ENCODE measurements around the gene RMI1.

The RMI1 gene

GRCh38 chr9:83962165-83962564, 18.4 kb upstream of the RMI1 start:
- no peak overlapping the region for H3K18ac ChIP-seq (ENCODE audit: low read length)
- peaks cover 3 to 4% of the 10 kb centered on the region in 2 experiments for H3K36me3 ChIP-seq (ENCODE audit: control insufficient read depth in 1 of 2, insufficient read depth in 2 of 2, low read length in 2 of 2)
- no peaks in the 10 kb centered on the region for H3K79me1 ChIP-seq (ENCODE audit: low read length)
- H3K4ac ChIP-seq (ENCODE audit: low read depth, low read length) = no peak overlapping the region
- no CpG with 5 or more reads among the region's 3 CpGs for WGBS (ENCODE audit: extremely low coverage, insufficient coverage, insufficient read length)
- DNase-seq = peak; percentile 53 to 82
- no peak overlapping the region for H3K9ac ChIP-seq (ENCODE audit: low read length)
- no peaks in the 10 kb centered on the region for H3K79me2 ChIP-seq (ENCODE audit: control insufficient read depth, insufficient read depth, low read length, poor library complexity)
- no peak overlapping the region for H2BK5ac ChIP-seq (ENCODE audit: low read depth, low read length, poor library complexity)
- no peak overlapping the region for H4K12ac ChIP-seq (ENCODE audit: low read depth, low read length)
- H3K4me3 ChIP-seq (ENCODE audit: low read depth, low read length) = no peak overlapping the region
- H2AK5ac ChIP-seq (ENCODE audit: low read length) = no peak overlapping the region
- no peak overlapping the region for H2BK12ac ChIP-seq (ENCODE audit: low read length)
- no peak overlapping the region for H2AFZ ChIP-seq (ENCODE audit: insufficient read depth, low read length, poor library complexity)
- H3K4me1 ChIP-seq (ENCODE audit: control insufficient read depth in 1 of 2, insufficient read depth in 2 of 2, low read length in 2 of 2) = peaks cover 3% of the 10 kb centered on the region in 2 experiments
- H4K91ac ChIP-seq (ENCODE audit: low read depth, low read length) = no peak overlapping the region
- H3K23ac ChIP-seq (ENCODE audit: low read length) = no peak overlapping the region
- H3K9me3 ChIP-seq (ENCODE audit: insufficient read depth, low read depth, low read length) = peaks cover 1% of the 10 kb centered on the region
- no peak overlapping the region for H3K14ac ChIP-seq (ENCODE audit: low read length)
- H4K8ac ChIP-seq (ENCODE audit: low read depth, low read length) = no peak overlapping the region
- H2BK120ac ChIP-seq (ENCODE audit: insufficient read depth, low read length, poor library complexity) = no peak overlapping the region
- H3K27me3 ChIP-seq (ENCODE audit: insufficient read depth, low read length) = no peaks in the 10 kb centered on the region
- no peak overlapping the region for H3K4me2 ChIP-seq (ENCODE audit: low read length)
- H3K27ac ChIP-seq (ENCODE audit: low read depth, low read length) = no peak overlapping the region

GRCh38 chr9:83964973-83965349, 15.6 kb upstream of the RMI1 start:
- Histone ChIP-seq H4K91ac (ENCODE audit: low read depth, low read length) (no peak overlapping the region), H3K4me1 (ENCODE audit: control insufficient read depth in 1 of 2, insufficient read depth in 2 of 2, low read length in 2 of 2) (peaks cover 3% of the 10 kb centered on the region in 2 experiments), H3K9ac (ENCODE audit: low read length) (no peak overlapping the region), H3K79me1 (ENCODE audit: low read length) (no peaks in the 10 kb centered on the region), H3K4ac (ENCODE audit: low read depth, low read length) (no peak overlapping the region), H2BK5ac (ENCODE audit: low read depth, low read length, poor library complexity) (no peak overlapping the region), H4K12ac (ENCODE audit: low read depth, low read length) (no peak overlapping the region), H3K9me3 (ENCODE audit: insufficient read depth, low read depth, low read length) (no peaks in the 10 kb centered on the region), H3K18ac (ENCODE audit: low read length) (no peak overlapping the region), H2AFZ (ENCODE audit: insufficient read depth, low read length, poor library complexity) (no peak overlapping the region), H2AK5ac (ENCODE audit: low read length) (no peak overlapping the region), H3K14ac (ENCODE audit: low read length) (no peak overlapping the region), H3K4me3 (ENCODE audit: low read depth, low read length) (no peak overlapping the region), H3K27me3 (ENCODE audit: insufficient read depth, low read length) (no peaks in the 10 kb centered on the region), H3K36me3 (ENCODE audit: control insufficient read depth in 1 of 2, insufficient read depth in 2 of 2, low read length in 2 of 2) (peaks cover 3 to 11% of the 10 kb centered on the region in 2 experiments), H2BK120ac (ENCODE audit: insufficient read depth, low read length, poor library complexity) (no peak overlapping the region), H3K79me2 (ENCODE audit: control insufficient read depth, insufficient read depth, low read length, poor library complexity) (no peaks in the 10 kb centered on the region), H2BK12ac (ENCODE audit: low read length) (no peak overlapping the region), H4K8ac (ENCODE audit: low read depth, low read length) (no peak overlapping the region), H3K27ac (ENCODE audit: low read depth, low read length) (no peak overlapping the region), H3K23ac (ENCODE audit: low read length) (no peak overlapping the region), H3K4me2 (ENCODE audit: low read length) (no peak overlapping the region)
- no CpG with 5 or more reads among the region's 2 CpGs for WGBS (ENCODE audit: extremely low coverage, insufficient coverage, insufficient read length)
- no peak for DNase-seq

GRCh38 chr9:83965350-83966208, 15.0 kb upstream of the RMI1 start:
- no peak overlapping the region for H3K4me3 ChIP-seq (ENCODE audit: low read depth, low read length)

GRCh38 chr9:83966209-83966582, 14.4 kb upstream of the RMI1 start:
- H2BK120ac ChIP-seq (ENCODE audit: insufficient read depth, low read length, poor library complexity) = no peak overlapping the region
- no peak overlapping the region for H4K91ac ChIP-seq (ENCODE audit: low read depth, low read length)
- WGBS (ENCODE audit: extremely low coverage, insufficient coverage, insufficient read length) = no CpG with 5 or more reads among the region's 8 CpGs
- no peaks in the 10 kb centered on the region for H3K79me2 ChIP-seq (ENCODE audit: control insufficient read depth, insufficient read depth, low read length, poor library complexity)
- H2AFZ ChIP-seq (ENCODE audit: insufficient read depth, low read length, poor library complexity) = no peak overlapping the region
- H3K4ac ChIP-seq (ENCODE audit: low read depth, low read length) = no peak overlapping the region
- peaks cover 3% of the 10 kb centered on the region in 2 experiments for H3K4me1 ChIP-seq (ENCODE audit: control insufficient read depth in 1 of 2, insufficient read depth in 2 of 2, low read length in 2 of 2)
- no peak overlapping the region for H4K12ac ChIP-seq (ENCODE audit: low read depth, low read length)
- H3K18ac ChIP-seq (ENCODE audit: low read length) = no peak overlapping the region
- H3K79me1 ChIP-seq (ENCODE audit: low read length) = no peaks in the 10 kb centered on the region
- H3K27ac ChIP-seq (ENCODE audit: low read depth, low read length) = no peak overlapping the region
- H3K4me3 ChIP-seq (ENCODE audit: low read depth, low read length) = no peak overlapping the region
- no peak overlapping the region for H2AK5ac ChIP-seq (ENCODE audit: low read length)
- no peak overlapping the region for H3K9ac ChIP-seq (ENCODE audit: low read length)
- H3K9me3 ChIP-seq (ENCODE audit: insufficient read depth, low read depth, low read length) = no peaks in the 10 kb centered on the region
- H2BK5ac ChIP-seq (ENCODE audit: low read depth, low read length, poor library complexity) = no peak overlapping the region
- no peak overlapping the region for H4K8ac ChIP-seq (ENCODE audit: low read depth, low read length)
- no peak for DNase-seq
- H3K27me3 ChIP-seq (ENCODE audit: insufficient read depth, low read length) = no peaks in the 10 kb centered on the region
- H3K14ac ChIP-seq (ENCODE audit: low read length) = no peak overlapping the region
- H3K36me3 ChIP-seq (ENCODE audit: control insufficient read depth in 1 of 2, insufficient read depth in 2 of 2, low read length in 2 of 2) = peaks cover 3 to 18% of the 10 kb centered on the region in 2 experiments
- H2BK12ac ChIP-seq (ENCODE audit: low read length) = no peak overlapping the region
- H3K23ac ChIP-seq (ENCODE audit: low read length) = no peak overlapping the region
- H3K4me2 ChIP-seq (ENCODE audit: low read length) = no peak overlapping the region

More at GRCh38 chr9:83965350-83966208, 15.0 kb upstream of the RMI1 start:
- peaks cover 3% of the 10 kb centered on the region in 2 experiments for H3K4me1 ChIP-seq (ENCODE audit: control insufficient read depth in 1 of 2, insufficient read depth in 2 of 2, low read length in 2 of 2)
- no peaks in the 10 kb centered on the region for H3K79me1 ChIP-seq (ENCODE audit: low read length)
- H2BK5ac ChIP-seq (ENCODE audit: low read depth, low read length, poor library complexity) = no peak overlapping the region
- H3K18ac ChIP-seq (ENCODE audit: low read length) = no peak overlapping the region
- no CpG with 5 or more reads among the region's 11 CpGs for WGBS (ENCODE audit: extremely low coverage, insufficient coverage, insufficient read length)
- H2BK12ac ChIP-seq (ENCODE audit: low read length) = no peak overlapping the region
- H3K4ac ChIP-seq (ENCODE audit: low read depth, low read length) = no peak overlapping the region
- H2BK120ac ChIP-seq (ENCODE audit: insufficient read depth, low read length, poor library complexity) = no peak overlapping the region
- no peaks in the 10 kb centered on the region for H3K27me3 ChIP-seq (ENCODE audit: insufficient read depth, low read length)
- no peaks in the 10 kb centered on the region for H3K9me3 ChIP-seq (ENCODE audit: insufficient read depth, low read depth, low read length)
- no peak overlapping the region for H3K14ac ChIP-seq (ENCODE audit: low read length)
- H4K12ac ChIP-seq (ENCODE audit: low read depth, low read length) = no peak overlapping the region
- H3K36me3 ChIP-seq (ENCODE audit: control insufficient read depth in 1 of 2, insufficient read depth in 2 of 2, low read length in 2 of 2) = peaks cover 3 to 13% of the 10 kb centered on the region in 2 experiments
- no peak overlapping the region for H4K91ac ChIP-seq (ENCODE audit: low read depth, low read length)
- DNase-seq = no peak
- H3K9ac ChIP-seq (ENCODE audit: low read length) = no peak overlapping the region
- no peaks in the 10 kb centered on the region for H3K79me2 ChIP-seq (ENCODE audit: control insufficient read depth, insufficient read depth, low read length, poor library complexity)
- no peak overlapping the region for H3K4me2 ChIP-seq (ENCODE audit: low read length)
- no peak overlapping the region for H2AK5ac ChIP-seq (ENCODE audit: low read length)
- H4K8ac ChIP-seq (ENCODE audit: low read depth, low read length) = no peak overlapping the region
- H2AFZ ChIP-seq (ENCODE audit: insufficient read depth, low read length, poor library complexity) = no peak overlapping the region
- H3K23ac ChIP-seq (ENCODE audit: low read length) = no peak overlapping the region
- H3K27ac ChIP-seq (ENCODE audit: low read depth, low read length) = no peak overlapping the region
